Measurements from ENCODE around the gene TMEM120B. TPM values are rescaled to one million over a fixed set of nuclear protein-coding genes. Genes with fewer than 3 reads are reported as not detected.
"Not testable (repeated sequence)": the region's sequence is repeated elsewhere in the genome, so short reads cannot be mapped to it uniquely, and the experiment has no call there.

The TMEM120B gene
- total RNA-seq, 2 donors from 2014 or later, result 7.3 to 8.8 TPM

- ATAC-seq (ENCODE audit: insufficient number of reproducible peaks, low FRiP score, low read depth) (no peak), DNase-seq (ENCODE audit: low spot score) (no peak)
- Histone ChIP-seq H3K4me1 (ENCODE audit: control insufficient read depth in 1 of 2, low read depth in 2 of 2) (peaks cover 11 to 17% of the 10 kb centered on the region in 2 donors), H3K4me3 (no peak overlapping the region), H3K36me3 (peaks cover 3% of the 10 kb centered on the region), H3K27me3 (replicated peaks; ENCODE audit: insufficient read depth) (no peaks in the 10 kb centered on the region), H3K27ac (no peak overlapping the region), H3K9me3 (no peaks in the 10 kb centered on the region)
- no peak for TF ChIP-seq CTCF (IDR thresholded peaks at IDR 0.05)
Measured at GRCh38 chr12:121751749-121752351, 39.3 kb downstream of the TMEM120B start.

GRCh38 chr12:121753844-121754264, 41.3 kb downstream of the TMEM120B start:
- Histone ChIP-seq H3K36me3 (peaks cover 3% of the 10 kb centered on the region), H3K27ac (peak overlapping the region; percentile 51 to 59), H3K4me1 (ENCODE audit: control insufficient read depth in 1 of 2, low read depth in 2 of 2) (peaks cover 11 to 17% of the 10 kb centered on the region in 2 donors), H3K27me3 (replicated peaks; ENCODE audit: insufficient read depth) (no peaks in the 10 kb centered on the region), H3K4me3 (peak overlapping the region; percentile 14), H3K9me3 (no peaks in the 10 kb centered on the region)
- DNase-seq (ENCODE audit: low spot score) (no peak), ATAC-seq (ENCODE audit: insufficient number of reproducible peaks, low FRiP score, low read depth) (peak; percentile 67)
- TF ChIP-seq CTCF (IDR thresholded peaks at IDR 0.05), result no peak

GRCh38 chr12:121754836-121755235, 42.3 kb downstream of the TMEM120B start:
- ATAC-seq (ENCODE audit: insufficient number of reproducible peaks, low FRiP score, low read depth), result no peak

GRCh38 chr12:121755591-121755990, 43.0 kb downstream of the TMEM120B start:
- ATAC-seq (ENCODE audit: insufficient number of reproducible peaks, low FRiP score, low read depth), result no peak
- no peak for DNase-seq (ENCODE audit: low spot score)
- Histone ChIP-seq H3K27ac (no peak overlapping the region), H3K9me3 (no peaks in the 10 kb centered on the region), H3K4me1 (ENCODE audit: control insufficient read depth in 1 of 2, low read depth in 2 of 2) (peaks cover 11 to 17% of the 10 kb centered on the region in 2 donors), H3K36me3 (no peaks in the 10 kb centered on the region), H3K4me3 (no peak overlapping the region), H3K27me3 (replicated peaks; ENCODE audit: insufficient read depth) (no peaks in the 10 kb centered on the region)
- no peak for TF ChIP-seq CTCF (IDR thresholded peaks at IDR 0.05)

More at GRCh38 chr12:121754836-121755235, 42.3 kb downstream of the TMEM120B start:
- Histone ChIP-seq H3K9me3 (no peaks in the 10 kb centered on the region), H3K4me1 (ENCODE audit: control insufficient read depth in 1 of 2, low read depth in 2 of 2) (peaks cover 11 to 17% of the 10 kb centered on the region in 2 donors), H3K27ac (no peak overlapping the region), H3K27me3 (replicated peaks; ENCODE audit: insufficient read depth) (no peaks in the 10 kb centered on the region), H3K4me3 (no peak overlapping the region), H3K36me3 (no peaks in the 10 kb centered on the region)
- DNase-seq (ENCODE audit: low spot score), result no peak
- no peak for TF ChIP-seq CTCF (IDR thresholded peaks at IDR 0.05)

- H3K9me3 ChIP-seq; H3K27me3 ChIP-seq (replicated peaks; ENCODE audit: insufficient read depth); DNase-seq (ENCODE audit: low spot score); H3K27ac ChIP-seq; H3K4me3 ChIP-seq; ATAC-seq (ENCODE audit: insufficient number of reproducible peaks, low FRiP score, low read depth); H3K36me3 ChIP-seq: not testable (repeated sequence)
- peaks cover 7 to 28% of the 10 kb centered on the region in 2 donors for H3K4me1 ChIP-seq (ENCODE audit: control insufficient read depth in 1 of 2, low read depth in 2 of 2)
Measured at GRCh38 chr12:121758536-121758935, 46.0 kb downstream of the TMEM120B start.

- H3K4me3 ChIP-seq, result no peak overlapping the region
- no peaks in the 10 kb centered on the region for H3K9me3 ChIP-seq
- DNase-seq (ENCODE audit: low spot score) (no peak), ATAC-seq (ENCODE audit: insufficient number of reproducible peaks, low FRiP score, low read depth) (no peak)
- H3K4me1 ChIP-seq (ENCODE audit: control insufficient read depth in 1 of 2, low read depth in 2 of 2), result peaks cover 0 to 25% of the 10 kb centered on the region in 2 donors
- TF ChIP-seq CTCF (IDR thresholded peaks at IDR 0.05), result no peak
- H3K27ac ChIP-seq, result no peak overlapping the region
- no peaks in the 10 kb centered on the region for H3K27me3 ChIP-seq (replicated peaks; ENCODE audit: insufficient read depth)
- H3K36me3 ChIP-seq, result no peaks in the 10 kb centered on the region
Measured at GRCh38 chr12:121762269-121762668, 49.7 kb downstream of the TMEM120B start.

Measured in thoracic aorta (tissue), 2 donors.